Activated naive CD8-positive, alpha-beta T cell treated with anti-CD3 and anti-CD28 coated beads, Interleukin-2, amount 50 U/mL, for 24 hours (primary cell): ENCODE data around the gene VPS26C.
A peak's percentile ranks its signal among the peaks of the same experiment; 100 is the strongest.

ENCODE experiments used
- ATAC-seq: fragments of 150-1000 bp; cut with Tn5 transposase; one replicate; pipeline ENCODE4 v1.10.0; 2021
- DNase-seq: peaks from one replicate; pipeline ENCODE4 v3.0.0; 2021
- H3K27ac Mint-ChIP-seq: one replicate; pipeline ENCODE4 v1.8.0; 2021; ENCODE audit warnings: mild to moderate bottlenecking, mixed read lengths
- H3K27me3 Mint-ChIP-seq: one replicate; pipeline ENCODE4 v1.8.0; 2021; ENCODE audit warnings: mixed read lengths
- H3K36me3 Mint-ChIP-seq: one replicate; pipeline ENCODE4 v1.8.0; 2021; ENCODE audit warnings: low read depth, mixed read lengths
- H3K4me1 Mint-ChIP-seq: one replicate; pipeline ENCODE4 v1.8.0; 2021; ENCODE audit warnings: mixed read lengths
- H3K4me3 Mint-ChIP-seq: one replicate; pipeline ENCODE4 v1.8.0; 2021; ENCODE audit warnings: mild to moderate bottlenecking, moderate library complexity, mixed read lengths
- H3K9me3 Mint-ChIP-seq: one replicate; pipeline ENCODE4 v1.8.0; 2021; ENCODE audit warnings: mixed read lengths

Gene VPS26C

GRCh38 chr21:37210130-37210529 lies 57.0 kb downstream of the VPS26C start:
- Mint-ChIP-seq H3K27ac (no peak overlapping the region), H3K4me3 (no peak overlapping the region), H3K4me1 (peaks cover 22% of the 10 kb centered on the region), H3K27me3 (no peaks in the 10 kb centered on the region), H3K36me3 (no peaks in the 10 kb centered on the region), H3K9me3 (no peaks in the 10 kb centered on the region)
- ATAC-seq = no peak
- no peak for DNase-seq

GRCh38 chr21:37208741-37209225 lies 58.4 kb downstream of the VPS26C start:
- H3K27me3 Mint-ChIP-seq = no peaks in the 10 kb centered on the region
- H3K36me3 Mint-ChIP-seq = peaks cover 7% of the 10 kb centered on the region
- H3K4me1 Mint-ChIP-seq = peaks cover 22% of the 10 kb centered on the region
- DNase-seq (no peak), ATAC-seq (no peak)
- H3K4me3 Mint-ChIP-seq = no peak overlapping the region
- peak overlapping the region; percentile 87 for H3K27ac Mint-ChIP-seq
- no peaks in the 10 kb centered on the region for H3K9me3 Mint-ChIP-seq

GRCh38 chr21:37208056-37208721 lies 58.9 kb downstream of the VPS26C start:
- DNase-seq (peak; percentile 50), ATAC-seq (peak; percentile 81)
- no peaks in the 10 kb centered on the region for H3K27me3 Mint-ChIP-seq
- H3K4me1 Mint-ChIP-seq = peaks cover 22% of the 10 kb centered on the region
- H3K9me3 Mint-ChIP-seq = no peaks in the 10 kb centered on the region
- peak overlapping the region; percentile 66 for H3K4me3 Mint-ChIP-seq
- H3K27ac Mint-ChIP-seq = peak overlapping the region; percentile 87
- H3K36me3 Mint-ChIP-seq = peaks cover 7% of the 10 kb centered on the region

- ATAC-seq (peak; percentile 56), DNase-seq (no peak)
- peak overlapping the region; percentile 66 for H3K4me3 Mint-ChIP-seq
- H3K4me1 Mint-ChIP-seq = peaks cover 22% of the 10 kb centered on the region
- H3K9me3 Mint-ChIP-seq = no peaks in the 10 kb centered on the region
- no peaks in the 10 kb centered on the region for H3K27me3 Mint-ChIP-seq
- H3K27ac Mint-ChIP-seq = peak overlapping the region; percentile 87
- H3K36me3 Mint-ChIP-seq = peaks cover 14% of the 10 kb centered on the region
Observed at GRCh38 chr21:37207441-37208009, 59.6 kb downstream of the VPS26C start.

- H3K4me1 Mint-ChIP-seq = peaks cover 22% of the 10 kb centered on the region
- DNase-seq (no peak), ATAC-seq (no peak)
- H3K36me3 Mint-ChIP-seq = peaks cover 19% of the 10 kb centered on the region
- no peaks in the 10 kb centered on the region for H3K27me3 Mint-ChIP-seq
- no peak overlapping the region for H3K4me3 Mint-ChIP-seq
- no peaks in the 10 kb centered on the region for H3K9me3 Mint-ChIP-seq
- no peak overlapping the region for H3K27ac Mint-ChIP-seq
Observed at GRCh38 chr21:37206496-37206895, 60.6 kb downstream of the VPS26C start.

- no peak for DNase-seq
Observed at GRCh38 chr21:37204580-37204979, 62.6 kb downstream of the VPS26C start.

GRCh38 chr21:37202221-37203110 lies 64.7 kb downstream of the VPS26C start:
- Mint-ChIP-seq H3K36me3 (peaks cover 39% of the 10 kb centered on the region), H3K4me3 (no peak overlapping the region), H3K27me3 (no peaks in the 10 kb centered on the region), H3K9me3 (no peaks in the 10 kb centered on the region), H3K4me1 (peaks cover 8% of the 10 kb centered on the region), H3K27ac (no peak overlapping the region)
- no peak for DNase-seq
- ATAC-seq = no peak

More at GRCh38 chr21:37204580-37204979, 62.6 kb downstream of the VPS26C start:
- Mint-ChIP-seq H3K36me3 (peaks cover 28% of the 10 kb centered on the region), H3K9me3 (no peaks in the 10 kb centered on the region), H3K27me3 (no peaks in the 10 kb centered on the region), H3K4me1 (peaks cover 21% of the 10 kb centered on the region), H3K27ac (no peak overlapping the region), H3K4me3 (no peak overlapping the region)
- no peak for ATAC-seq

GRCh38 chr21:37200641-37201480 lies 66.3 kb downstream of the VPS26C start:
- Mint-ChIP-seq H3K36me3 (peaks cover 40% of the 10 kb centered on the region), H3K9me3 (no peaks in the 10 kb centered on the region), H3K27me3 (no peaks in the 10 kb centered on the region), H3K27ac (no peak overlapping the region), H3K4me1 (no peaks in the 10 kb centered on the region), H3K4me3 (no peak overlapping the region)
- DNase-seq (no peak), ATAC-seq (no peak)

GRCh38 chr21:37199057-37199924 lies 67.8 kb downstream of the VPS26C start:
- H3K4me1 Mint-ChIP-seq = no peaks in the 10 kb centered on the region
- ATAC-seq (no peak), DNase-seq (no peak)
- no peak overlapping the region for H3K27ac Mint-ChIP-seq
- no peaks in the 10 kb centered on the region for H3K27me3 Mint-ChIP-seq
- H3K4me3 Mint-ChIP-seq = no peak overlapping the region
- H3K36me3 Mint-ChIP-seq = peaks cover 43% of the 10 kb centered on the region
- H3K9me3 Mint-ChIP-seq = no peaks in the 10 kb centered on the region

- peaks cover 43% of the 10 kb centered on the region for H3K36me3 Mint-ChIP-seq
- DNase-seq (no peak), ATAC-seq (no peak)
- no peaks in the 10 kb centered on the region for H3K4me1 Mint-ChIP-seq
- H3K27me3 Mint-ChIP-seq = no peaks in the 10 kb centered on the region
- no peaks in the 10 kb centered on the region for H3K9me3 Mint-ChIP-seq
- H3K4me3 Mint-ChIP-seq = no peak overlapping the region
- no peak overlapping the region for H3K27ac Mint-ChIP-seq
Observed at GRCh38 chr21:37197746-37198145, 69.4 kb downstream of the VPS26C start.

GRCh38 chr21:37196847-37197246 lies 70.3 kb downstream of the VPS26C start:
- ATAC-seq = no peak

GRCh38 chr21:37195610-37196009 lies 71.5 kb downstream of the VPS26C start:
- peaks cover 41% of the 10 kb centered on the region for H3K36me3 Mint-ChIP-seq

More at GRCh38 chr21:37196847-37197246, 70.3 kb downstream of the VPS26C start:
- Mint-ChIP-seq H3K27ac (no peak overlapping the region), H3K9me3 (no peaks in the 10 kb centered on the region), H3K4me1 (no peaks in the 10 kb centered on the region), H3K4me3 (no peak overlapping the region), H3K36me3 (peaks cover 39% of the 10 kb centered on the region), H3K27me3 (no peaks in the 10 kb centered on the region)
- DNase-seq = no peak

GRCh38 chr21:37195059-37195458 lies 72.1 kb downstream of the VPS26C start:
- Mint-ChIP-seq H3K4me3 (no peak overlapping the region), H3K36me3 (peaks cover 41% of the 10 kb centered on the region), H3K9me3 (no peaks in the 10 kb centered on the region), H3K4me1 (no peaks in the 10 kb centered on the region), H3K27me3 (no peaks in the 10 kb centered on the region), H3K27ac (no peak overlapping the region)
- DNase-seq (no peak), ATAC-seq (no peak)

More at GRCh38 chr21:37195610-37196009, 71.5 kb downstream of the VPS26C start:
- Mint-ChIP-seq H3K4me3 (no peak overlapping the region), H3K9me3 (no peaks in the 10 kb centered on the region), H3K4me1 (no peaks in the 10 kb centered on the region), H3K27ac (no peak overlapping the region), H3K27me3 (no peaks in the 10 kb centered on the region)
- no peak for ATAC-seq
- no peak for DNase-seq
